Ovary (tissue), 9 donors: ENCODE data around the gene RPN1. TPM values are rescaled to one million over a fixed set of nuclear protein-coding genes. Genes with fewer than 3 reads are reported as not detected.
"Not testable (repeated sequence)": the region's sequence is repeated elsewhere in the genome, so short reads cannot be mapped to it uniquely, and the experiment has no call there.

Source experiments
- DNase-seq, 5 donors: peaks; one replicate each; pipeline ENCODE4 v3.0.0-alpha.2; 2019 to 2020
- H3K27ac ChIP-seq, 2 donors: fragments of 200-600 bp; one replicate each; pipeline versions ENCODE4 v1.5.1 to v1.8.0; 2019 to 2022
- H3K27me3 ChIP-seq: fragments of 200-600 bp; one replicate; pipeline ENCODE4 v1.8.0; 2022
- H3K36me3 ChIP-seq: fragments of 200-600 bp; sonication (generic); one replicate; pipeline ENCODE4 v1.5.1; 2019
- H3K4me1 ChIP-seq: one replicate; pipeline ENCODE4 v1.8.1; 2013; ENCODE audit warnings: mild to moderate bottlenecking, moderate library complexity; ENCODE audit not compliant: insufficient read depth
- H3K4me3 ChIP-seq: fragments of 200-600 bp; sonication (generic); one replicate; pipeline ENCODE4 v1.5.1; 2017
- H3K9me3 ChIP-seq, 2 donors: fragments of 200-600 bp in 1 of 2; sonication (generic) in 1 of 2; one replicate each; pipeline versions ENCODE4 v1.5.1 to v1.8.1; 2013 to 2019; ENCODE audit warnings: mild to moderate bottlenecking in 1 of 2, moderate library complexity in 1 of 2
- CTCF ChIP-seq, 3 donors: fragments of 450-650 bp in 2 of 3; fragments of 200-600 bp in 1 of 3; IDR thresholded peaks; one replicate each; pipeline versions ENCODE4 v1.5.1 to v1.8.0; 2016 to 2022; ENCODE audit warnings: antibody characterized with exemption in 3 of 3, mild to moderate bottlenecking in 1 of 3
- EP300 ChIP-seq: sonication (generic); formaldehyde crosslinking; IDR thresholded peaks from one replicate; pipeline ENCODE4 v1.6.1; 2017; ENCODE audit warnings: antibody characterized with exemption
- POLR2A ChIP-seq: fragments of 450-650 bp; IDR thresholded peaks from one replicate; pipeline ENCODE4 v1.6.1; 2017; ENCODE audit warnings: antibody characterized with exemption, mild to moderate bottlenecking, moderate library complexity
- WGBS, 3 donors: extraction: QIAGEN DNeasy Blood & Tissue Kit in 1 of 3; methylation state at CpG; one replicate each; pipeline versions ENCODE4 v1.1.5 to v1.1.7; 2013 to 2017; 5-methylcytosine and 5-hydroxymethylcytosine counted together
- intact Hi-C, 4 donors: fragments of 100-400 bp; cut with DNase I; formaldehyde crosslinking; loops; one replicate each; pipeline versions ENCODE4 v1.11.0 to v1.15.1; 2022 to 2023
- polyA plus RNA-seq, 2 donors: library from polyadenylated mRNA; stranded (reverse); fragments of 200-250 nt in 1 of 2; fragments of 350-450 nt in 1 of 2; fragmentation: Illumina TruSeq in 1 of 2; extraction: RNeasy Lipid Tissue Mini Kit (QIAGEN cat#74804) in 1 of 2; gene quantifications; one replicate each; pipeline ENCODE4 v1.2.3, GENCODE V29; 2013 to 2014
- total RNA-seq, 7 donors: library from RNA; depleted of rRNA in 2 of 7; stranded (reverse); fragments of >200 nt in 2 of 7; fragmentation: NEBNext Ultra II Directional in 3 of 7; extraction: Animal tissue kit (Norgen Biotek cat#: 25700) in 3 of 7; gene quantifications; one replicate each; pipeline versions ENCODE4 v1.1.0 to v1.2.4, GENCODE V29; 2016 to 2023
- donor health status: DM: no; HTN: no; CAD: no; lungs with moderate emphysema.
- donor health status: DM: no; HTN: no; CAD: no.
- donor health status: Bipolar disorder and iron deficiency.
- donor health status: DM: yes; HTN: yes; CAD: no.
- donor health status: DM: no; HTN: no; CAD: no.
- donor health status: DM: yes; HTN: yes; CAD: no.

RPN1 gene
- total and polyA plus RNA-seq, 9 donors = 119 to 237 (median 134) TPM

GRCh38 chr3:128590948-128591347 lies 59.7 kb downstream of the RPN1 start:
- intact Hi-C loops = no loop called here

GRCh38 chr3:128589985-128590384 lies 60.6 kb downstream of the RPN1 start:
- DNase-seq, H3K4me3 ChIP-seq, H3K4me1 ChIP-seq, H3K27ac ChIP-seq, H3K27me3 ChIP-seq, H3K9me3 ChIP-seq, H3K36me3 ChIP-seq: not testable (repeated sequence)
- intact Hi-C loops = loop anchor here in 1 of 4 donors (5.0 kb wide), 1 partner anchor 143 kb away; no protein-coding TSS in a partner anchor
- 40 to 62% (median 50%) methylated on average over 1 of the region's 1 CpG for WGBS, 3 donors

More at GRCh38 chr3:128590948-128591347, 59.7 kb downstream of the RPN1 start:
- no peak for DNase-seq
- no peaks in the 10 kb centered on the region for H3K27me3 ChIP-seq
- no peaks in the 10 kb centered on the region for H3K4me1 ChIP-seq
- WGBS, 3 donors = 66 to 71% (median 67%) methylated on average over 8 of the region's 8 CpGs
- TF ChIP-seq CTCF (IDR thresholded peaks at IDR 0.05) (no peak), POLR2A (no peak), EP300 (no peak)
- no peak overlapping the region for H3K4me3 ChIP-seq
- no peaks in the 10 kb centered on the region for H3K36me3 ChIP-seq
- H3K9me3 ChIP-seq = no peaks in the 10 kb centered on the region
- H3K27ac ChIP-seq = no peak overlapping the region

- no peak for DNase-seq
- intact Hi-C loops = loop anchor here in 1 of 4 donors (5.0 kb wide), 1 partner anchor 141 kb away; no protein-coding TSS in a partner anchor
- no peak for TF ChIP-seq CTCF (IDR thresholded peaks at IDR 0.05)
- TF ChIP-seq POLR2A = no peak
- no peak for TF ChIP-seq EP300
- Histone ChIP-seq H3K9me3 (no peaks in the 10 kb centered on the region), H3K4me1 (no peaks in the 10 kb centered on the region), H3K36me3 (no peaks in the 10 kb centered on the region), H3K27ac (no peak overlapping the region), H3K4me3 (no peak overlapping the region), H3K27me3 (no peaks in the 10 kb centered on the region)
- 60 to 71% (median 70%) methylated on average over 10 of the region's 10 CpGs for WGBS, 3 donors
Measured at GRCh38 chr3:128588147-128588546, 62.5 kb downstream of the RPN1 start.

- Histone ChIP-seq H3K4me3 (no peak overlapping the region), H3K27ac (no peak overlapping the region), H3K9me3 (no peaks in the 10 kb centered on the region), H3K36me3 (no peaks in the 10 kb centered on the region), H3K27me3 (no peaks in the 10 kb centered on the region), H3K4me1 (no peaks in the 10 kb centered on the region)
- DNase-seq = no peak
- TF ChIP-seq EP300 (no peak), CTCF (IDR thresholded peaks at IDR 0.05) (no peak), POLR2A (no peak)
- intact Hi-C loops = loop anchor here in 1 of 4 donors (5.0 kb wide), 1 partner anchor 140 kb away; no protein-coding TSS in a partner anchor
- whole genome bisulfite sequencing, 3 donors = 80 to 87% (median 80%) methylated on average over 3 of the region's 3 CpGs
Measured at GRCh38 chr3:128587391-128587790, 63.2 kb downstream of the RPN1 start.

GRCh38 chr3:128586932-128587331 lies 63.7 kb downstream of the RPN1 start:
- H3K27me3 ChIP-seq, DNase-seq, H3K9me3 ChIP-seq, H3K4me1 ChIP-seq, H3K36me3 ChIP-seq, H3K4me3 ChIP-seq, H3K27ac ChIP-seq: not testable (repeated sequence)
- WGBS, 3 donors = 81 to 90% (median 89%) methylated on average over 8 of the region's 8 CpGs
- intact Hi-C loops = loop anchor here in 1 of 4 donors (5.0 kb wide), 1 partner anchor 140 kb away; no protein-coding TSS in a partner anchor

- not testable (repeated sequence) for H3K27me3 ChIP-seq, DNase-seq, H3K36me3 ChIP-seq, H3K27ac ChIP-seq, H3K4me1 ChIP-seq, H3K4me3 ChIP-seq, H3K9me3 ChIP-seq
- intact Hi-C loops = loop anchor here in 1 of 4 donors (5.0 kb wide), 1 partner anchor 139 kb away; no protein-coding TSS in a partner anchor
- 84 to 85% (median 85%) methylated on average over 9 of the region's 9 CpGs for WGBS, 3 donors
Measured at GRCh38 chr3:128586391-128586790, 64.2 kb downstream of the RPN1 start.
